HEK293 (cell line): ENCODE data around the gene ZFC3H1.

Experiments
- ELK4 ChIP-seq: IDR thresholded peaks from 2 replicates; pipeline ENCODE4 v1.6.1; 2011; ENCODE audit warnings: mild to moderate bottlenecking, low read depth, low read length, borderline replicate concordance
- FEZF1 ChIP-seq: fragments of 450-650 bp; formaldehyde crosslinking; IDR thresholded peaks from 2 replicates; pipeline ENCODE4 v1.5.1; 2016; ENCODE audit warnings: missing biosample characterization, missing genetic modification characterization
- IKZF3 ChIP-seq: fragments of 450-650 bp; IDR thresholded peaks from 2 replicates; pipeline ENCODE4 v1.5.0; 2018; ENCODE audit warnings: missing biosample characterization, mild to moderate bottlenecking, missing genetic modification characterization, moderate library complexity
- SCRT2 ChIP-seq: fragments of 450-650 bp; formaldehyde crosslinking; IDR thresholded peaks from 2 replicates; pipeline ENCODE4 v1.5.1; 2016; ENCODE audit warnings: missing biosample characterization, missing genetic modification characterization
- SP2 ChIP-seq: fragments of 450-650 bp; formaldehyde crosslinking; IDR thresholded peaks from 2 replicates; pipeline ENCODE4 v1.5.1; 2016; ENCODE audit warnings: missing biosample characterization, missing genetic modification characterization
- TSHZ1 ChIP-seq: fragments of 450-650 bp; formaldehyde crosslinking; IDR thresholded peaks from 2 replicates; pipeline ENCODE4 v1.5.1; 2016; ENCODE audit warnings: missing biosample characterization, missing genetic modification characterization, borderline replicate concordance
- ZEB2 ChIP-seq: fragments of 450-650 bp; formaldehyde crosslinking; IDR thresholded peaks from 2 replicates; pipeline ENCODE4 v1.5.1; 2016; ENCODE audit warnings: missing biosample characterization, missing genetic modification characterization
- ZFHX2 ChIP-seq: fragments of 450-650 bp; formaldehyde crosslinking; conservative IDR thresholded peaks from 2 replicates; pipeline ENCODE4 v1.5.1; 2016; ENCODE audit warnings: missing biosample characterization, missing genetic modification characterization
- ZIC2 ChIP-seq: fragments of 450-650 bp; formaldehyde crosslinking; IDR thresholded peaks from 2 replicates; pipeline ENCODE4 v1.5.1; 2016; ENCODE audit warnings: missing biosample characterization, missing genetic modification characterization
- ZNF155 ChIP-seq: fragments of 450-650 bp; formaldehyde crosslinking; IDR thresholded peaks from 2 replicates; pipeline ENCODE4 v1.5.1; 2016; ENCODE audit warnings: missing biosample characterization, missing genetic modification characterization
- ZNF2 ChIP-seq: fragments of 450-650 bp; formaldehyde crosslinking; IDR thresholded peaks from 2 replicates; pipeline ENCODE4 v1.5.1; 2016; ENCODE audit warnings: missing biosample characterization, missing genetic modification characterization
- ZNF23 ChIP-seq: fragments of 450-650 bp; formaldehyde crosslinking; IDR thresholded peaks from 2 replicates; pipeline ENCODE4 v1.5.1; 2016; ENCODE audit warnings: missing biosample characterization, missing genetic modification characterization, borderline replicate concordance
- ZNF280D ChIP-seq: fragments of 450-650 bp; formaldehyde crosslinking; IDR thresholded peaks from 2 replicates; pipeline ENCODE4 v1.5.1; 2016; ENCODE audit warnings: missing biosample characterization, missing genetic modification characterization
- ZNF302 ChIP-seq: fragments of 450-650 bp; formaldehyde crosslinking; IDR thresholded peaks from 2 replicates; pipeline ENCODE4 v1.5.1; 2016; ENCODE audit warnings: missing biosample characterization, missing genetic modification characterization, low read depth
- ZNF324 ChIP-seq: fragments of 450-650 bp; formaldehyde crosslinking; IDR thresholded peaks from 2 replicates; pipeline ENCODE4 v1.5.1; 2016; ENCODE audit warnings: missing biosample characterization, missing genetic modification characterization
- ZNF335 ChIP-seq: fragments of 450-650 bp; formaldehyde crosslinking; conservative IDR thresholded peaks from 2 replicates; pipeline ENCODE4 v1.5.1; 2016; ENCODE audit warnings: missing biosample characterization, missing genetic modification characterization
- ZNF394 ChIP-seq: fragments of 450-650 bp; formaldehyde crosslinking; IDR thresholded peaks from 2 replicates; pipeline ENCODE4 v1.5.1; 2016; ENCODE audit warnings: missing biosample characterization, missing genetic modification characterization, mild to moderate bottlenecking, moderate library complexity, borderline replicate concordance
- ZNF433 ChIP-seq: fragments of 450-650 bp; formaldehyde crosslinking; IDR thresholded peaks from 2 replicates; pipeline ENCODE4 v1.5.1; 2016; ENCODE audit warnings: missing biosample characterization, missing genetic modification characterization, low read depth
- ZNF521 ChIP-seq: fragments of 450-650 bp; formaldehyde crosslinking; IDR thresholded peaks from 2 replicates; pipeline ENCODE4 v1.5.1; 2017; ENCODE audit warnings: missing biosample characterization, mild to moderate bottlenecking, missing genetic modification characterization
- ZNF529 ChIP-seq: fragments of 450-650 bp; formaldehyde crosslinking; IDR thresholded peaks from 2 replicates; pipeline ENCODE4 v1.5.1; 2017; ENCODE audit warnings: missing genetic modification characterization, missing biosample characterization; ENCODE audit not compliant: insufficient replicate concordance
- ZNF596 ChIP-seq: fragments of 450-650 bp; IDR thresholded peaks from 2 replicates; pipeline ENCODE4 v1.5.0; 2018; ENCODE audit warnings: missing biosample characterization, mild to moderate bottlenecking, missing genetic modification characterization, moderate library complexity
- ZNF629 ChIP-seq: fragments of 450-650 bp; formaldehyde crosslinking; IDR thresholded peaks from 2 replicates; pipeline ENCODE4 v1.5.1; 2017; ENCODE audit warnings: missing biosample characterization, missing genetic modification characterization
- ZNF658 ChIP-seq: fragments of 450-650 bp; formaldehyde crosslinking; IDR thresholded peaks from 2 replicates; pipeline ENCODE4; 2016; ENCODE audit warnings: missing biosample characterization, missing genetic modification characterization
- ZNF701 ChIP-seq: fragments of 450-650 bp; formaldehyde crosslinking; IDR thresholded peaks from 2 replicates; pipeline ENCODE4 v1.5.1; 2016; ENCODE audit warnings: missing biosample characterization, missing genetic modification characterization
- ZNF704 ChIP-seq: fragments of 450-650 bp; formaldehyde crosslinking; IDR thresholded peaks from 2 replicates; pipeline ENCODE4 v1.5.1; 2016; ENCODE audit warnings: missing biosample characterization, missing genetic modification characterization
- ZSCAN30 ChIP-seq: fragments of 450-650 bp; IDR thresholded peaks from 2 replicates; pipeline ENCODE4 v1.5.1; 2018; ENCODE audit warnings: missing biosample characterization, mild to moderate bottlenecking, missing genetic modification characterization, moderate library complexity
- TF ChIP-seq, protein P1 (sequence below): fragments of 450-650 bp; formaldehyde crosslinking; IDR thresholded peaks from 2 replicates; pipeline ENCODE4 v1.5.1; 2016; ENCODE audit warnings: missing biosample characterization, missing genetic modification characterization
- TF ChIP-seq, protein P2 (sequence below): fragments of 450-650 bp; formaldehyde crosslinking; IDR thresholded peaks from 2 replicates; pipeline ENCODE4 v1.5.1; 2016; ENCODE audit warnings: missing biosample characterization, missing genetic modification characterization, borderline replicate concordance
- TF ChIP-seq, protein P3 (sequence below): fragments of 450-650 bp; formaldehyde crosslinking; IDR thresholded peaks from 2 replicates; pipeline ENCODE4 v1.5.1; 2016; ENCODE audit warnings: missing biosample characterization, missing genetic modification characterization

Gene ZFC3H1

DNA sequence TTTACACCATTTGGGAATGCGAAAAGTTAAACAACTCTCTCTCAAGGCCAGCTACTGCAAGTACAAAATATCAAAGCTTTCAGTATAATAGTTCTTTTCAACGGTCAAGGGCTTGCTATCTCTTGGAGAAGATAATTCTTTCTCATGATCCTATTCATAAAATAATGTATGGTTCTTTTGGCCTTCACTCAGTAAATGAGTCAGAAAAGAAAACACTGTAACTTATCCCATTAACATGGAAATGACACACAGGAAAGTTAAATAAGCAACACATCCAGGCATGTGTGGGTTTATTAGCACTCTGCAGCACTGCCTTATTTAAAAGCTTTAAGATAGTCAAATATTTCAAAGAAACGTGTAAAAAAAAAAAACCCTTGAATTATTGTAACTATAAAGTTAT lies 36.9 kb downstream of the ZFC3H1 start (continued):
- TF ChIP-seq ZNF704 (tag by site-specific recombination): no peak
- no peak for TF ChIP-seq ZNF302 (tag by site-specific recombination)
- TF ChIP-seq ZNF335 (tag by site-specific recombination): peak; percentile 60
- no peak for TF ChIP-seq SCRT2 (tag by site-specific recombination)
- no peak for TF ChIP-seq ZNF658 (tag by site-specific recombination)
- TF ChIP-seq ZNF394 (tag by site-specific recombination): no peak
- TF ChIP-seq ZSCAN30 (tag by site-specific recombination): peak; percentile 95
- TF ChIP-seq ZNF629 (tag by site-specific recombination): peak; percentile 84
- TF ChIP-seq ZNF2 (tag by site-specific recombination): 0 out of 2 replicates have a peak, but pooled peaks have one; percentile 16
- no peak for TF ChIP-seq ZNF433
- TF ChIP-seq FEZF1 (tag by site-specific recombination): peak; percentile 94
- TF ChIP-seq IKZF3: peak; percentile 97
- TF ChIP-seq, protein P1, sequence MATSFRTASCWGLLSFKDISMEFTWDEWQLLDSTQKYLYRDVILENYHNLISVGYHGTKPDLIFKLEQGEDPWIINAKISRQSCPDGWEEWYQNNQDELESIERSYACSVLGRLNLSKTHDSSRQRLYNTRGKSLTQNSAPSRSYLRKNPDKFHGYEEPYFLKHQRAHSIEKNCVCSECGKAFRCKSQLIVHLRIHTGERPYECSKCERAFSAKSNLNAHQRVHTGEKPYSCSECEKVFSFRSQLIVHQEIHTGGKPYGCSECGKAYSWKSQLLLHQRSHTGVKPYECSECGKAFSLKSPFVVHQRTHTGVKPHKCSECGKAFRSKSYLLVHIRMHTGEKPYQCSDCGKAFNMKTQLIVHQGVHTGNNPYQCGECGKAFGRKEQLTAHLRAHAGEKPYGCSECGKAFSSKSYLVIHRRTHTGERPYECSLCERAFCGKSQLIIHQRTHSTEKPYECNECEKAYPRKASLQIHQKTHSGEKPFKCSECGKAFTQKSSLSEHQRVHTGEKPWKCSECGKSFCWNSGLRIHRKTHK (tag by site-specific recombination): no peak
- TF ChIP-seq, protein P2, sequence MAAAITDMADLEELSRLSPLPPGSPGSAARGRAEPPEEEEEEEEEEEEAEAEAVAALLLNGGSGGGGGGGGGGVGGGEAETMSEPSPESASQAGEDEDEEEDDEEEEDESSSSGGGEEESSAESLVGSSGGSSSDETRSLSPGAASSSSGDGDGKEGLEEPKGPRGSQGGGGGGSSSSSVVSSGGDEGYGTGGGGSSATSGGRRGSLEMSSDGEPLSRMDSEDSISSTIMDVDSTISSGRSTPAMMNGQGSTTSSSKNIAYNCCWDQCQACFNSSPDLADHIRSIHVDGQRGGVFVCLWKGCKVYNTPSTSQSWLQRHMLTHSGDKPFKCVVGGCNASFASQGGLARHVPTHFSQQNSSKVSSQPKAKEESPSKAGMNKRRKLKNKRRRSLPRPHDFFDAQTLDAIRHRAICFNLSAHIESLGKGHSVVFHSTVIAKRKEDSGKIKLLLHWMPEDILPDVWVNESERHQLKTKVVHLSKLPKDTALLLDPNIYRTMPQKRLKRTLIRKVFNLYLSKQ: no peak
- TF ChIP-seq ZNF521 (tag by site-specific recombination): no peak
- TF ChIP-seq ZFHX2 (tag by site-specific recombination): no peak
- no peak for TF ChIP-seq ZIC2
- no peak for TF ChIP-seq ZNF155 (tag by site-specific recombination)
- no peak for TF ChIP-seq ZNF324 (tag by site-specific recombination)
- TF ChIP-seq ZNF23: no peak
- TF ChIP-seq ZNF280D: no peak
- TF ChIP-seq, protein P3, sequence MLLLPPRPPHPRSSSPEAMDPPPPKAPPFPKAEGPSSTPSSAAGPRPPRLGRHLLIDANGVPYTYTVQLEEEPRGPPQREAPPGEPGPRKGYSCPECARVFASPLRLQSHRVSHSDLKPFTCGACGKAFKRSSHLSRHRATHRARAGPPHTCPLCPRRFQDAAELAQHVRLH (tag by site-specific recombination): peak; percentile 63; the same call in 1 of the 2 replicates
- no peak for TF ChIP-seq ELK4
- peak; percentile 41; the same call in 1 of the 2 replicates for TF ChIP-seq TSHZ1 (tag by site-specific recombination)
- peak; percentile 91 for TF ChIP-seq ZEB2 (tag by site-specific recombination)
- TF ChIP-seq SP2 (tag by site-specific recombination): no peak
- TF ChIP-seq ZNF701 (tag by site-specific recombination): no peak
- TF ChIP-seq ZNF596 (tag by site-specific recombination): peak; percentile 54; the same call in 1 of the 2 replicates
- TF ChIP-seq ZNF529 (tag by site-specific recombination): no peak
